Activated T-cell treated with anti-CD3 and anti-CD28 coated beads for 48 hours (primary cell): ENCODE data around the gene PCGF5.
A peak's percentile ranks its signal among the peaks of the same experiment; 100 is the strongest.
"Not testable (repeated sequence)": the region's sequence is repeated elsewhere in the genome, so short reads cannot be mapped to it uniquely, and the experiment has no call there.

ENCODE experiments used
- DNase-seq: peaks from one replicate; pipeline ENCODE4 v3.0.0-alpha.2; 2020; ENCODE audit warnings: low read depth

PCGF5 gene

GRCh38 chr10:91286572-91286971, 66.1 kb downstream of the PCGF5 start:
- DNase-seq: no peak

- DNase-seq: no peak
These were observed 66.8 kb downstream of the PCGF5 start for GRCh38 chr10:91287276-91287675.

GRCh38 chr10:91287912-91288311, 67.4 kb downstream of the PCGF5 start:
- no peak for DNase-seq

GRCh38 chr10:91289305-91289704, 68.8 kb downstream of the PCGF5 start:
- DNase-seq: no peak

GRCh38 chr10:91290607-91291006, 70.1 kb downstream of the PCGF5 start:
- DNase-seq: no peak

- no peak for DNase-seq
These were observed 73.9 kb downstream of the PCGF5 start for GRCh38 chr10:91294134-91294906.

GRCh38 chr10:91295346-91295745, 74.9 kb downstream of the PCGF5 start:
- no peak for DNase-seq

- no peak for DNase-seq
These were observed 76.0 kb downstream of the PCGF5 start for GRCh38 chr10:91296471-91296870.

GRCh38 chr10:91298224-91298871, 77.9 kb downstream of the PCGF5 start:
- peak; percentile 72 for DNase-seq

GRCh38 chr10:91299999-91300575, 79.6 kb downstream of the PCGF5 start:
- DNase-seq: no peak

GRCh38 chr10:91302946-91303345, 82.5 kb downstream of the PCGF5 start:
- not testable (repeated sequence) for DNase-seq

GRCh38 chr10:91305979-91306378, 85.5 kb downstream of the PCGF5 start:
- DNase-seq: not testable (repeated sequence)

- DNase-seq: no peak
These were observed 87.0 kb downstream of the PCGF5 start for GRCh38 chr10:91307489-91307888.

- no peak for DNase-seq
These were observed 89.2 kb downstream of the PCGF5 start for GRCh38 chr10:91309711-91310110.

- DNase-seq: no peak
These were observed 91.3 kb downstream of the PCGF5 start for GRCh38 chr10:91311601-91312381.

GRCh38 chr10:91312382-91312733, 91.9 kb downstream of the PCGF5 start:
- no peak for DNase-seq

GRCh38 chr10:91313796-91314485, 93.5 kb downstream of the PCGF5 start:
- no peak for DNase-seq

GRCh38 chr10:91316486-91316885, 96.0 kb downstream of the PCGF5 start:
- DNase-seq: no peak

GRCh38 chr10:91317541-91317940, 97.1 kb downstream of the PCGF5 start:
- DNase-seq: no peak

GRCh38 chr10:91319336-91319735, 98.9 kb downstream of the PCGF5 start:
- no peak for DNase-seq

- DNase-seq: not testable (repeated sequence)
These were observed 102.9 kb downstream of the PCGF5 start for GRCh38 chr10:91323293-91323905.
